ENCODE measurements around the gene PLVAP. TPM values are rescaled to one million over a fixed set of nuclear protein-coding genes. Genes with fewer than 3 reads are reported as not detected.
"Not testable (repeated sequence)": the region's sequence is repeated elsewhere in the genome, so short reads cannot be mapped to it uniquely, and the experiment has no call there.

PLVAP gene
- total RNA-seq, 4 donors from 2014 or later: 11.7 to 96.5 (median 50.2) TPM

GRCh38 chr19:17370026-17370587 lies 7.0 kb downstream of the PLVAP start:
- TF ChIP-seq POLR2A (IDR thresholded peaks at IDR 0.05) (no peak), CTCF (IDR thresholded peaks at IDR 0.05) (no peak)
- no peak overlapping the region for H3K4me3 ChIP-seq (ENCODE audit: low read depth, poor library complexity, severe bottlenecking)
- 29 to 32% methylated on average over 8 of the region's 8 CpGs for WGBS, 2 donors
- no peak for DNase-seq (ENCODE audit: low spot score in 2 of 2)
- intact Hi-C loops (cut with DNase I; ENCODE audit: low total_unique reads): no loop called here

- intact Hi-C loops (cut with DNase I; ENCODE audit: low total_unique reads): no loop called here
- TF ChIP-seq CTCF (IDR thresholded peaks at IDR 0.05) (no peak), POLR2A (IDR thresholded peaks at IDR 0.05) (no peak)
- DNase-seq (ENCODE audit: low spot score in 2 of 2): no peak
- 94 to 96% methylated on average over 19 to 22 of the region's 22 CpGs for WGBS, 2 donors
- no peak overlapping the region for H3K4me3 ChIP-seq (ENCODE audit: low read depth, poor library complexity, severe bottlenecking)
These were observed 11.8 kb downstream of the PLVAP start for GRCh38 chr19:17365361-17365760.

- H3K4me3 ChIP-seq (ENCODE audit: low read depth, poor library complexity, severe bottlenecking); intact Hi-C loops (cut with DNase I; ENCODE audit: low total_unique reads); DNase-seq (ENCODE audit: low spot score in 2 of 2): not testable (repeated sequence)
- 89 to 92% methylated on average over 20 of the region's 20 CpGs for WGBS, 2 donors
These were observed 13.1 kb downstream of the PLVAP start for GRCh38 chr19:17363852-17364605.

- no peak for DNase-seq (ENCODE audit: low spot score in 2 of 2)
- TF ChIP-seq POLR2A (IDR thresholded peaks at IDR 0.05): no peak
- no peak for TF ChIP-seq CTCF (IDR thresholded peaks at IDR 0.05)
- intact Hi-C loops (cut with DNase I; ENCODE audit: low total_unique reads): no loop called here
- no peak overlapping the region for H3K4me3 ChIP-seq (ENCODE audit: low read depth, poor library complexity, severe bottlenecking)
- 71 to 80% methylated on average over 6 of the region's 6 CpGs for WGBS, 2 donors
These were observed 17.0 kb downstream of the PLVAP start for GRCh38 chr19:17359905-17360800.

DNA sequence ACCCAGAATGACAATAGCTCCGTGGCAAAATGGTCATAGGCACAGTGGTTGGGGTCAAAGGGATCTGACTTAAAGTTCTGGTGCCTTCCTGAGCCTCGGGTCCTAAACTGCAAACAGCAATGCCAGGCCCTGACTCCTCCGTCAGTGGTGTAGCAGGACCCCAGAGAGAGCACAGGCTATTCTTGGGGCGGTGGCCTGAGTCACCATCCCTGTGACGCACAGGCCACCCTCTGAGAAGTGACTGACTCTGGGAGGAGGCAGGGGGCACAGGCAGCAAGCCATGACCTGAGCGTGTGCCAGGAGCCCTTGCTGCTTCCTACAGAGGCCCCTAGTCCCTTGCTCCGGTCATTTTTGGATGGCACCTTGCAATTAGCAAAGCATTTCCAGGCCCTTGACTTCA lies 18.7 kb downstream of the PLVAP start:
- no peak overlapping the region for H3K4me3 ChIP-seq (ENCODE audit: low read depth, poor library complexity, severe bottlenecking)
- TF ChIP-seq POLR2A (IDR thresholded peaks at IDR 0.05) (no peak), CTCF (IDR thresholded peaks at IDR 0.05) (no peak)
- WGBS, 2 donors: 53 to 69% methylated on average over 5 to 7 of the region's 7 CpGs
- intact Hi-C loops (cut with DNase I; ENCODE audit: low total_unique reads): no loop called here
- DNase-seq (ENCODE audit: low spot score in 2 of 2): peak in 1 of 2 donors; percentile 47

GRCh38 chr19:17357724-17358123 lies 19.4 kb downstream of the PLVAP start:
- 85 to 88% methylated on average over 11 of the region's 11 CpGs for WGBS, 2 donors
- H3K4me3 ChIP-seq (ENCODE audit: low read depth, poor library complexity, severe bottlenecking): no peak overlapping the region
- no peak for TF ChIP-seq CTCF (IDR thresholded peaks at IDR 0.05)
- no peak for TF ChIP-seq POLR2A (IDR thresholded peaks at IDR 0.05)
- DNase-seq (ENCODE audit: low spot score in 2 of 2): no peak
- intact Hi-C loops (cut with DNase I; ENCODE audit: low total_unique reads): no loop called here

Measured in lower leg skin (tissue), 4 donors.